Activated effector memory CD4-positive, alpha-beta T cell treated with anti-CD3 and anti-CD28 coated beads, Interleukin-2, amount 50 U/mL, for 16 hours (primary cell): ENCODE data around the gene ADRA2B.
A peak's percentile ranks its signal among the peaks of the same experiment; 100 is the strongest.

Experiments used
- DNase-seq: peaks from one replicate; pipeline ENCODE4 v3.0.0-alpha.2; 2020

ADRA2B gene

DNA sequence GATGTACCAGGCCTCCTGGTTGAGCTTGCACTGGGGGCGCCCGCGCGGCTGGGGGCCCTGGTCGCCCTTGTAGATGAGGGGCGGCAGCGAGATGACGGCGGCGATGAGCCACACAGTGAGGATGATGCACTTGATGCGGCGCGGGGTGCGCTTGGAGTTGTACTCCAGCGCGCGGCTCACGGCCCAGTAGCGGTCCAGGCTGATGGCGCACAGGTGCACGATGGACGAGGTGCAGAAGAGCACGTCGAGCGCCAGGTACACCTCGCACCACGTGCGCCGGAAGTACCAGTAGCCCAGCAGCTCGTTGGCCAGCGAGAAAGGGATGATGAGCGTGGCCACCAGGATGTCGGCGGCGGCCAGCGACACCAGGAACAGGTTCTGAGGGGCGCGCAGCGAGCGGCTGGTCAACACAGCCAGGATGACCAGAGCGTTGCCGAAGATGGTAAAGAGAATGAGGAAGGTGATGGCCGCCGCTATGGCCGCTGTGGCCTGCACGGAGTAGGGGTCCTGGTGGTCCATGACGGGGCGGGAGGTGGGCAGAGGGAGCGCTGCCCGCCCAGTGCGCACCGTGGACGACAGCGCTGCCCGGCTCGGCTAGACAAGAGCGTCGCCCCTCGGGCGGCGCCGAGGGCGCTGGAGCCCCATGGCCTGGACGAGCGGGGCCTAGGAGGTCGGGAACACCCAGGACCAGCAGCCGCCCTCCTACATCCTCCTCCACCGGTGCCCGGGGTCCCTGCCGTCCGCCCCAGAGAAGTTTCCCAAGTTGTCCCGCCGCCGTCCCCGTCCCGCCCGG, 544 bp downstream of the ADRA2B start:
- no peak for DNase-seq

DNA sequence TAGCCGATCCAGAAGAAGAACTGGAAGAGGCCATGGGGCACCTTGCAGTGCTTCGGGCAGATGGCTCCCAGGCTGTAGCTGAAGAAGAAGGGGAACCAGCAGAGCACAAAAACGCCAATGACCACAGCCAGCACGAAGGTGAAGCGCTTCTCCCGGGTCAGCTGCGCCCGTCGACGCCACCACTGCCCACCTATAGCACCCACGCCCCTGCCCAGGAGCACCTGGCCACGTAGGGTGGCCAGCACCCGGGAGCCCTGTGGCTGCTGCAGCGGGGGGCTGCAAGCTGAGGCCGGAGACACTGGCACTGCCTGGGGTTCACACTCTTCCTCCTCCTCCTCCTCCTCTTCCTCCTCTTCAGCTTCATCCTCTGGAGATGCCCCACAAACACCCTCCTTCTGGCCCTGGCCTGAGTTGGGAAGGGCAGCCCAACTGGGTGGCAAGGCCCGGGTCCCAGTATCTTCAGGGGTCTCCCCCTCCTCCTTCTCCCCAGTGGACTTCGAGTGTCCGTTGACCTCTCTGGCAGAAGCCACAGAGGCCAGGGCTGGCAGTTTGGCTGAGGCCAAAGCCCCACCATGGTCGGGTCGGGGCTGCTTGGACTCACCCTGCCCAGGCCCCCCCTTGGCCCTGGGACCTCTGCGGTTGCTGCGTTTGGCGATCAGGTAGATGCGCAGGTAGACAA, 1.3 kb downstream of the ADRA2B start:
- peak; percentile 61 for DNase-seq

DNA sequence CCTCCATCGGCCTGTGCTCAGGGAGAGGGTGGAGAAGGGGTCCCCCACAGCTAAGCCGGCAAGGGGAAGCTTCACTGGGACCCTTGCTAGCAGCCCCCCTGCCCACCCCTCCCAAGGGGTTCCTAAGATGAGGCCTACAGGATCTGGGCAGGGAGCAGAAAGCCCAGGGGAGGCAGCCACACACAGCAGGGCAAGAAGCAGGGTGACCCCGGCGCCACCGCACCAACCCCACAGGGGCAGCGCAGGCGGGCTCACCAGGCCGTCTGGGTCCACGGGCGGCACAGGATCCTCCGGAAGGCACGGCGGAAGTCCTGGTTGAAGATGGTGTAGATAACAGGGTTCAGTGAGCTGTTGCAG, 1.8 kb downstream of the ADRA2B start:
- DNase-seq: peak; percentile 60

DNA sequence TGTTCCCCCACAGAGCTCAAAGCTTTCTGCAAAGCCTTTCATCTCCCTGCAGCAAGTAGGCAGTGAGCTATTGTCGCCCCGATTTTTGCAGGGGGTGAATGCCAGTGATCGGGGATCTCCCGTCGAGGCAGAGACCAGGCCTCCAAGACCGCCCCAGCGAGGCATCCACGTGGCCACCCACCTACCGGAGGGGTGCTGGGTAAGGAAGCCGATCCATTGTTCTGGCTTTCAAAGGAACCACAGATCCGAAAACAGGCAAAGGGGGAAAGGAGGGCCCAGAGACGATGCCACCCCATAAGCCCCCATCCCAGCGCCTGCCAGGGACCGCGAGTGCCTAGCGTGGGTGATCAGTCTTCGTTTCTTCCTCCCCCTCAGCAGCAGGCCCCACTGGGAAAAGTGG, 2.4 kb downstream of the ADRA2B start:
- DNase-seq: peak; percentile 58

DNA sequence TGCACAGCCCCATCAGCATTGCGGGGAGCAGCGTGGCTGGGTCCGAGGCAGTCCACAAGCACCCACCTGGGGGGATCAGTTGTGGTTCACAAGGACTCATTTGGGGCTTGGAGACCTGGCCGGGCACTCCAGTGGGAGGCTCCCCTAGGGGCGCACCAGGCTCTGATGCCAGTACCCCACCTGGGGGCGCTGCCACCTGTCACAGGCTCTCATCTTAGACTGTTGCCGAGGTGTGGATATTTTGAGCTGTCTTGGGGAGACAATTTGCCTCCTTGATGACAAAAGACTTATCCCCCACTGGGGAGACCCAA, 3.0 kb downstream of the ADRA2B start:
- peak; percentile 70 for DNase-seq

DNA sequence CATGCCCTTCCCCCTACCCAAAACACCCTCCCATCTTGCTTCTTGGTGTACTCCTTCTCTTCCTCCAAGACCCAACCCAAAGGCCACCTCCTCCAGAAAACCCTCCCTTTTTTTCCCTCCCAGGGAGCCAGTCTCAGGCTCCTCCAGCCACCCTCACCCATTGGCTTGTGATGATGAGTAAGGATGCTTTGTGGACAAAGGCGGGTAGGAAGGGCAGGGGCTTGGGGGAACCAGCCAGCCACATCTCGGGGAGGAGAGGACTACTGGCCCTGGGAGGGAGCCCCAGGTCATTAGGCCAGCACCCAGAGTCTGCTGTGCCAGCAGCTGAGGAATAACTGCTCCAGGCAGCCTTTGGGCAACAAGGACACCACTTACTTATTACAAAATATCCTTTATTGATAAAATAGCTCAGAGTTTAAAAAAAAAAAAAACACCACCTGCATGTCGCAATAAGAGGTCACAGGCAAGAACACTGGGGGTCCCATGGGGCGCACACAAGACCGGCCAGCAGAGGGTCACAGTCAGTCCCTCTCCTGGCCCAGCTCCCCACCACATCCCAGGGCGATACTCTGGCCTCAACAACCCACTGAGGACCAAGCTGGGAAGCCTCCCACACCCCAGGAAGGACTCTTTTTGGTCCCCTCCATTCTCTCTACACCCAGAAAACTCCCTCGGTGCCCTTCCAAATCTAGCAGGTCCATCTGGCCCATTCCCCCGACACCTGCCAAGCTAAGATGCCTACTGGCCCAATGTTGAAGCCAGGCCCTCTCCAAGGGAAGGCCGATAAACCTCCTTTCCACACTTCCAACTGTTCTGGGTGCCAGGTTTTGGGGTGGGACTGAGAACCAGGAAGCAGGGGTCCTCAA, 3.6 kb downstream of the ADRA2B start:
- peak; percentile 54 for DNase-seq

DNA sequence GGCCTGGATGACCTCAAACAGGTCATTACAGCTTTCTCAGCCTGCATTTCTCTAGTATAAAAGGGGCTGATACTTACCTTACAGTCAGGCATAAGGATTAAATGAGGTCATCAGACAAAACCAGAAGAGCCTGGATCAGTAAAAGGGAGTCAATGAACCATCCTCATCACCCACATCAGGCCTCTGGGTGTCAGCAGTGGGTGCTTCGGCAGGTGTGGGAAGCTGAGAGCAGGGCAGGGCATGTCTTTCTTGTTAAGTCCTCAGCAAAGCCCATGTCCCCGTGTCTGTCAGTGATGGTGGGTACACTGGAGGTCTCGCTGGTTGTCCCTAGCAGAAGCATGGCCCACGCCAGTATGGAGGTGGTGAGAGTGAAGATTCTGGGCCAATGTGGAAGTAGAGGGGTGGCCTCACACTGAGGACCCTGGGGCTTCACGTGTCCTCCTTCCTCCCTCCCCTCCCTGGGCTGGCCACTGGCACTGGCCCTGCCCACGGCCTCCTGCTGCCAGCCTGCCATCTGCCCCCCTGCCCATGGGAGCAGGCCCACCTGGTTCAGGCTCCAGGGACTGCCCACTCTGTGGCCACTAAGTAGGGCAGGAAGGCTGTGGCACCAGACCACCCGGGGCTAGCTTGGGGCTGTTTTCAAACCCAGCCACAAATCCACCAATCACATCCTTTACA, 4.4 kb downstream of the ADRA2B start:
- DNase-seq: peak; percentile 60

DNA sequence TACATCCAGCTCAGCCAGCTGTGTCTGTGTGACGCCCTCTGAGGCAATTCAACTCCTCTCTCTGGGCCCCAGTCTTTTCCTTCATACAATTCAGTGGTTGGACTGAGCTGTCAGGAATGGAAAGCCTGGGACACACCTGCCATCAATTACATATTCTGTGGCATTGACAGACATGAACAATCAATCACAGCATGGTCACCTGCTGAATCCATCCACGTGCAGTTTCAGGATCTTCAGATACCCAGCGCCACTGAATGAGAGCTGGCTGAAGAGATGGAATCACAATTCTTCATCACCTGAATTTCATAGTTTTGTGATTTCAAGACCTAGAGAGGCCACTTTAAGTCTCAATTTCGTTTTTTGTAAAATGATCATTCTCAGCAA, 5.1 kb downstream of the ADRA2B start:
- DNase-seq: no peak

DNA sequence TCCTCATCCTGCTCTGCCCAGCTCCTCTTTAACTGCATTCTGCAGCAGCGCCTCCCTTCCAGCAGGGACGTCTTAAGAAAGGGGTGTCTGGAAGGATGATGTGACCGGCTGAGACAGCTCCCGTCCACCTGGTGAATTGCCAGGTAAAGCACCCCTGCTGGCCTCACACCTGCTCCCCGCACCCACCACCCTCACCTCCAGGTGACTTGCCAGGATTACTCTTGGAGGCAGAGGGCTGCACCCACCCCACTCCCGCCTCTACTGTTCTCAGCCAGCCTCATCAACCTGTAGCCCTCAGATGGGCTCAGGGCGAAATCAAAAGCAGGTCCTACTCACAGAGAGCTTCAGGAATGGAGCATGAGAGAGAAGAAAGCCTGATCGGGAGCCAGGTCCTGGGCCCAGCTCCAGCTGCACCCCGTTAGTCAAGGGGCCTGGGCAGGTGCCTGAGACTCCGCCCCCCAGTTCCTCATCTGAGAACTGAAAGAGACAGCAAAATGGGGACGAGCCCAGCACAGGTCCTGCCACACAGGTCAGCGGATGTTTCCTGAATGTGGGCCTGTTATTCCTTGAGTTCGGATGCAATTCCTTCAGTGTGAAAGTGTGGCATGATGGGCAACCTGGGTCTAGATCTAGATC, 5.6 kb downstream of the ADRA2B start:
- DNase-seq: peak; percentile 56

DNA sequence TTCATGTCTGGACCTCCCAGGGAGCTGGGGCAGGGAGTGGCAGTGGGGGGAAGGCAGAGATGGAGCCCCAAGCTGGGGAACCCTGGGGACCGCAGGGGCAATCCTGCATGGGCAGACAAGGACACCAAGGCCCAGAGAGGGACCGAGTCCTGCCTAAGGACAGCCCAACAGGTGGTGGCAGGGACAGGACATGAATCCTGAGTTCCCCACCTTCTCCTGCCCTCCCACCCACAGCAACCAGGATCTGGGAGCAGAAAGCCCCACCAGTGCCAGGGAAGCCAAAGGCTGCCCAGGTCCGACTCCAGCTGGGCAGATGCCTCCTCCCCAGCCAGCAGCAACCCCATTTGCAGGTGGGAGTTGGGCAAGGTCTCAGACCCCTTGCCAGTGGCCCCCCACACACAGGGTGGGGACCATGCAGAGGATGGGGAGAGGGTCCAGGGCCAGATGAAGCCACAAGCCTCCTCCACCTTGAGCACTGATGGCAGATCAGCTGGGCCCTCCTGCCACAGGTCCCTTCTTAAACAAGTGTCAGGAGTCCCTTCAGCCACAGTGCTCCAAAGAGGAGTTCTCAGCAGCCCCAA, 6.3 kb downstream of the ADRA2B start:
- DNase-seq: peak; percentile 60

DNA sequence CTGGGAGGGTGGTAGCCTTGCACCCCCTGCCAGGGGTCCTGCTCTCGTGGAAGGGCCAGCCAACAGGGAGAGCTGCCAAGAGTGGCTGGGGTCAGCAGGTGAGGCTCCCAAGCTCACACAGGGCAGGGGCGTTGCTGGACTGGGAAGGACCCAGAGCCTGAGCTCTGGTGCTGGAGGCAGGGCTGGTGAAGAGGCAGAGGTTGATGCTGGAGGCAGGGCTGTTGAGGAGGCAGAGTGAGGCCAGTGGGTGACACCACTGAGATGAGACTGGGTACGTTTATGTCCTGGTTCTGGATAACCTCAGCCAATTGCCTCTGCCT, 7.0 kb downstream of the ADRA2B start:
- DNase-seq: peak; percentile 45

DNA sequence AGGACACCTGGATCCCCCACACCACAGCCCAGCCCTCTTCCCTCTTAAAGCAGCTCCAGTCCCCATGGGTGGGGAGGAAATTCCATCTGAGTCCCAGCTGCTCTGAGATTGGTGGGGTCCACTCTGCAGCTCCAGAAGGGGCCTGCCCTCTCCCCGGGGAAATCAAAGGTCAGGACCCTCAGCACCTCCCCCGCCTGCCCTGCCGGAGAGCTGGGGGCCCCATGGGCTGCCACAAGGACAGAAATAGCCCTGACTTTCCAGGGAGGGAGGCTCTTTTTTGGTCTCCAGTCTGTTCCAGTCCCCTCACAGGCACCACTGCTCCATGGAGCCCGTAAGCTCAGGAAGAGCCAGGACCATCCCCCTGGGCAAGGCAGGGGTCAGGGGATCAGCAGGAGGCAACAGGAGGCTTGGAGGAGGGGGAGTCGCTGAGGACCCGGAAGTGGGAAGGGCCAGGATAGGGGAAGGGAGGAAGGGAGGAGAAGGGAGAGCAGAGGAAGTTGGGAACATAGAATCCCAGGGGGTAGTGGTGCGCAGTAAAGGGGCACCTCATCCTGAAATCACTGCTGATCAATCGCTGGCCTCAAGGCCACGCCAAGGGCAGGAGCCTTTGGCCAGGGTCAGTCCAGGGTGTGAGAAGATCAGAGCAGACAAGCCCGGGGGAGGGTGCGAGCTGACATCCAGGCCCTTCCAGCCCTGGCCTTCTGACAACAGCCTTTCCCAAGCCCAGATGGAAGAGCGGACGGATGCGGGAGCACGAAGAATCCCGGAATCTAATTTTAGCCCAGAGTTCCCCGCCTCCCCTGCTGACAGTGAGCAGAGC, 7.6 kb downstream of the ADRA2B start:
- peak; percentile 49 for DNase-seq

DNA sequence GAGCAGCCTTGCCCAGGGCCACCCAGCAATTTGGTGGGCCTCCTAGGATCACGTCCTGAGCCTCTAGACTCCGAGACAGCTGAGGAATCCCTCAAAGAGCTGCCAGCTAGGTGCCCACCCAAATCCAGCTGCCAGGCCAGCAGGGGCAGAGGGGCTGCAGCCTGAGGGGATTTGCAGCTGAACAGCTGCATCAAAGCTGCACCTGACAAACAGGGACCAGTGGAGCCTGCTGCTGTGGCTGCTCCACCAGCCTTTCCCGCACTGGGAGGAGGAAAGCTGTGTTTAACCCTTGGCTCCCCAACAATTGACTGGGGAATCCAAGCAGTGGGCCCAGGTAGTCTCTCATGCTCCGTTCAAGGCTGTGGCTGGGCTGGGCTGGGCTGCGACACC, 8.2 kb downstream of the ADRA2B start:
- peak; percentile 55 for DNase-seq

DNA sequence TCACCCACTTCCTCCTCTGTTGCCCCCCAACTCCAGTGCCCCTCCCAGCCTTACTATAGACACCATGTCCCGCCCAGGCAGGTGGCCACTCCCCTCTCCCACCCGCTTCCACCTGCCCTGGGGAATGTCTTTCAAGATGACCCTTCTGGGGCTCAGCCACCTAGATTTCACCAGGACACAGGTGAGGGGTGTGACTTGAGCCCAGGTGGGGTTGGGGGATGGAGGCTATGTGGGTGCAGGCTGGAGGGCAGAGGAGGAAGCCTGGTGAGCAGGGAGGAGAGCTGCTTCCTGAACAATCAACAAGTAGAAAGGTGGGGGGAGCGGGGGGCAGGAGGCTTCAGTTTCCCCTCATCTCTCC, 8.7 kb downstream of the ADRA2B start:
- peak; percentile 50 for DNase-seq

DNA sequence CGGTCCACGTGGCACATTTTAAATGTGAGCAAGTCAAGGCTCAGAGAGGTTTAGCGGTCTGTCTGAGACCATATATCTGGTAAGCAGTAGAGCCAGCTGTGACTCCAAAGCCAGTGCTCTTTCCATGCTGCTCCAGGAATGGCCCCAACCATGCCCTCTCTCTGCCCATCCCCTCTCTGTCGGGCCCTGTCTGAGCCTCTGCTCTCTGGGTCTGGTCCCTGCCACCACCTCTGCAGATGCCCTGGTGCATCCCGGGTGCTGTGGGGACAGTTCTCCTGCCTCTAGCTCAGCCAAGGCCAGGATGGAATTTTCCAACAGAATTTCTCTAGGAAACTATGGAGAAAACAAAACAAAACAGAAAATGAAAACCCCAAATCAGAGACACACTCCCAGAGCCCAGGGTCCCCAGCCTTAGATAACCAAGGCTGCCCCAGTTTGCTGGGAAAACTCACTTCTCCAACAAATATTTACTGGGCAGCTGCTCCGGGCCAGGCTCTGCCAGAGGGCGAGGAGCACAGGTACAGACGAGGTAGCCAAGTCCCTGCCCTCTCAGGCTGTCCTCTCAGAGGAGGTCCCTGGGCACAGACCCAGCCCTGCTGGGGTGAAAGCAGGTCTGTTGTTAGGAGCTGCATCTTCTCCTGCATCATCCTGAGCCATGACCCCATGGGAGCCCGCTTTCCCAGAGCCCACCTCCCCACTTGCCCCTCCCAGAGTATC, 9.2 kb downstream of the ADRA2B start:
- DNase-seq: peak; percentile 50

DNA sequence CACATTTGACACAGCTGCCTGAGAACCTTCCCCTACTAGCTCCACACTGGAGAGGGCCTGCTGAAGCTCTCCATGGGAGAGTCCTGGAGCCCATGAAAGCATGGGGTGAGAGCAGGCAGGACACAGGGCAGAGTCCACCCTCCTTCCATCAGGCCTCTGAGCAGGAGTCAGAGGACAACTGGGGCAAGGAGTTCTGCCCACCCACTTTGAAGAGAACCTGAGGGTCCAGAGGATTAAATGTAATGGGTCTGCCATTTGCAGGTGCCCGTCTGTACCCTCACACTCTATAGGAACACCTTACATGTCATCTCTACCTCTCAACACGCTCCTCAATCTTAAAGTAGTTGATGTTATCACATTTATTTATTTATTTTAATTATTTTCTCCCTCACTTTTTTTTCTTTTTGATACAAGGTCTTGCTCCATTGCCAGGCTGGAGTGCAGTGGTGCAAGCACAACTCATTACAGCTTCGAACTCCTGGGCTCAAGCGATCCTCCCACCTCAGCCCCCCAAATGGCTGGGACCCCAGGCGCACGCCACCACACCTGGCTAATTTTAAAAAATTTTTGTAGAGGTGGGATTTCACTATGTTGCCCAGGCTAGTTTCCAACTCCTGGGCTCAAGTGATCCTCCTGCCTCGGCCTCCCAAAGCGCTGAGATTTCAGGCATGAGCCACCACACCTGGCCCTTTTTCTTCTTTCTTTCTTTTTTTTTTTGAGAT, 10.2 kb downstream of the ADRA2B start:
- peak; percentile 25 for DNase-seq

DNA sequence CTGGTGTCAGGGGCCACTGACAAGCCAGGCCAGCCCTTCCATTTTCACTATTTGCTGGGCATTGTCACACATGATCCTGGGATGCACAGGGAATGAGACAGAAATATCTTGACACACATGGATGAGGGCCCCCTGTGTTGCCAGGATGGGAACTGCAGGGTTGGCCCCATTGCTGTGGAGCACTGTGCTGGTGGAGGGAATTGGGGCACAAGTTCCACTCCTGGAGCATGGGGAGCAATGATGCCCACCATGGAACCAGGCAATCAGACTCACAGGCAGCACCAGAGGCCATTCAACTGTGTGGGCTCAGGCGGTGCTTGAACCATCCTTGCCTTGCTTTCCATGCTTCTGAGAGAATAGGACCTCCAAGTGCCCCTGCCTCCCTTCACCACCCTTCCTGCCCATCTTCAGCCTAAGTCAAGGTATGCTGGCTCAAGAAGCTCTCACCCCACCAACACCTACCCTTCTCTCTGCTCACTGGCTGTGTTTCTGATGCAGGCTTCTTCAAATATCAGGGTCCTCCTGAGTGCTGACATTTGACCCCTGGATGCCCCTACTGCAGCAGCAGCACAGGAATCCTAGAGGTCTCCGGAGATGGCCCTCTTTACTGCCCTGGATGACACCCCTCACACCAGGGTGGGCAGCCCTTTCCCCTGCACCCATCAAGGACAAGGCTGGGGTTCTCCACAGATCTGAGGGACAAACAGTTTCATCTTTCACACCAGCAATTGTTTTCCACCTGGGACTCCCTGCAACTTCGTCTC, 11.0 kb downstream of the ADRA2B start:
- DNase-seq: peak; percentile 44

DNA sequence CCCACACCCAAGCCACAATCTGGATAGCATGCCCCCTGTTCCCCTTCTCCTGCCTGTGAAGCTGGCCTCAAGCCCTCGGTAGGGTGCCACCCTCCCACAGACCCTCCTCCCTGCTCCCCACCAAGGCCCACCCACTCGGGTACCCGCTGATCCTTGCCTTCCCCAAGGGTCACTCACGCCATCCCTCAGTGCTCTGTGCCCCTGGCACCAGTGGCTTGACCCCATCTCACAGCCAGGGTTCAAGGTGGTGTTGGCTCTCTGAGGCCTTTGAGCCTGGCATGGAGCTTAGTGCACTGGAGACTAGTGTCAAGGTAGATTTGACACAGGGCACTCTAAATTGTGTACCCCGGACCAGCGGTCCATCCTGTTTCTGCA, 11.9 kb downstream of the ADRA2B start:
- DNase-seq: peak; percentile 56

DNA sequence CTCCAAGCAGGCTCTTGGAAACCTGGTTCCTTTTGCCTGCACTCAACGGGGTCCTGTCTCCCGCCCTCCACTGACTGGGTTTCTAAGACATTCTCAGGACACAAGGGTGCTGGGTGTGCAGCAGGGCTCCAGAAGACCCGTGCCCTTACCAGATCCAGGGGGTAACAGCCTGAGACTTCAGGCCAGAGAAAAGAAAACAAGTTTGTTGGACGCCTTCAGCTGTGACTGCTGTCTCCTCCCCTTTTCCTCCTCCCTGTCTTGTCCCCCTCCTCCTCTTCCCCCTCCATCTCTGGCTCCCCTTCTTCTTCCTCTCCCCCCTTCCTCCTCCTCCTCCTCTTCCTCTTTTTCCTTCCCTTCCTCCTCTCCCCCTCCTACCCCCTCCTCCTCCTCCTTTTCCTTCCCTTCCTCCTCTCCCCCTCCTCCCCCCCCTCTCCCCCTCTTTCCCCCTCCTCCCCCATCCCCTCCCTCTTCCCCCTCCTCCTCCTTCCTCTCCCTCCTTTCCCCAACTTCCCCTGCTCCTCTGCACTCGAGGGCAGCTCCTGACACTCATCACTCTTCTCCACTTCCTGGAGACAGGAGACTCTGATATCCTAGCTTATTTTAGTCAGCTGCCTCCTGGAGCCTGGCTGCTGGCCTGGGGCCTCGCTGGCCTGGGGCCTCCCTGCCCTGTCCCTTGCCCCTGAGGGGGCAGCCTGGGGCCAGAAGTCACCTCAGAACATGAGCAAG, 12.4 kb downstream of the ADRA2B start:
- DNase-seq: peak; percentile 34
